ENCODE data around the gene AGPAT3.

GRCh38 chr21:43968410-43969114, 103.5 kb downstream of the AGPAT3 start:
- TF ChIP-seq, protein P1, sequence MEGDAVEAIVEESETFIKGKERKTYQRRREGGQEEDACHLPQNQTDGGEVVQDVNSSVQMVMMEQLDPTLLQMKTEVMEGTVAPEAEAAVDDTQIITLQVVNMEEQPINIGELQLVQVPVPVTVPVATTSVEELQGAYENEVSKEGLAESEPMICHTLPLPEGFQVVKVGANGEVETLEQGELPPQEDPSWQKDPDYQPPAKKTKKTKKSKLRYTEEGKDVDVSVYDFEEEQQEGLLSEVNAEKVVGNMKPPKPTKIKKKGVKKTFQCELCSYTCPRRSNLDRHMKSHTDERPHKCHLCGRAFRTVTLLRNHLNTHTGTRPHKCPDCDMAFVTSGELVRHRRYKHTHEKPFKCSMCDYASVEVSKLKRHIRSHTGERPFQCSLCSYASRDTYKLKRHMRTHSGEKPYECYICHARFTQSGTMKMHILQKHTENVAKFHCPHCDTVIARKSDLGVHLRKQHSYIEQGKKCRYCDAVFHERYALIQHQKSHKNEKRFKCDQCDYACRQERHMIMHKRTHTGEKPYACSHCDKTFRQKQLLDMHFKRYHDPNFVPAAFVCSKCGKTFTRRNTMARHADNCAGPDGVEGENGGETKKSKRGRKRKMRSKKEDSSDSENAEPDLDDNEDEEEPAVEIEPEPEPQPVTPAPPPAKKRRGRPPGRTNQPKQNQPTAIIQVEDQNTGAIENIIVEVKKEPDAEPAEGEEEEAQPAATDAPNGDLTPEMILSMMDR (IDR thresholded peaks at IDR 0.05): no peak
- no peak for TF ChIP-seq EZH2 (IDR thresholded peaks at IDR 0.05)
- TF ChIP-seq EZH2phosphoT487 (IDR thresholded peaks at IDR 0.05): no peak
